ENCODE results near the gene ILK. TPM values are rescaled to one million over a fixed set of nuclear protein-coding genes. Genes with fewer than 3 reads are reported as not detected.

The ILK gene
- total RNA-seq, 1 donor from 2014 or later, result 229 TPM

GRCh38 chr11:6616596-6617250 is 13.1 kb downstream of the ILK start:
- intact Hi-C loops (cut with DNase I), result no loop called here
- no peak for DNase-seq (ENCODE audit: low spot score)

GRCh38 chr11:6617315-6617781 is 13.8 kb downstream of the ILK start:
- DNase-seq (ENCODE audit: low spot score), result peak; percentile 22
- intact Hi-C loops (cut with DNase I), result no loop called here

- intact Hi-C loops (cut with DNase I), result no loop called here
These were observed 14.8 kb downstream of the ILK start for GRCh38 chr11:6618117-6619003.

GRCh38 chr11:6619004-6619745 is 15.6 kb downstream of the ILK start, which contains the start of gene TPP1:
TPP1 (minus strand) TSS chr11:6619422; CDS start chr11:6619400, 22 bp downstream.
- peak; percentile 94 for DNase-seq (ENCODE audit: low spot score)
- intact Hi-C loops (cut with DNase I), result no loop called here

More at GRCh38 chr11:6618117-6619003, 14.8 kb downstream of the ILK start:
- DNase-seq (ENCODE audit: low spot score), result peak; percentile 77

- intact Hi-C loops (cut with DNase I), result no loop called here
- peak; percentile 36 for DNase-seq (ENCODE audit: low spot score)
These were observed 17.1 kb downstream of the ILK start for GRCh38 chr11:6620636-6621035.

GRCh38 chr11:6621711-6622211 is 18.2 kb downstream of the ILK start:
- intact Hi-C loops (cut with DNase I), result no loop called here
- peak; percentile 62 for DNase-seq (ENCODE audit: low spot score)

GRCh38 chr11:6622261-6623171 is 18.9 kb downstream of the ILK start:
- intact Hi-C loops (cut with DNase I), result no loop called here
- DNase-seq (ENCODE audit: low spot score), result peak; percentile 64

- peak; percentile 66 for DNase-seq (ENCODE audit: low spot score)
- intact Hi-C loops (cut with DNase I), result no loop called here
These were observed 20.1 kb downstream of the ILK start for GRCh38 chr11:6623391-6624363.

GRCh38 chr11:6625156-6625831 is 21.7 kb downstream of the ILK start:
- DNase-seq (ENCODE audit: low spot score), result peak; percentile 72
- intact Hi-C loops (cut with DNase I), result no loop called here

GRCh38 chr11:6625832-6626420 is 22.4 kb downstream of the ILK start:
- peak; percentile 70 for DNase-seq (ENCODE audit: low spot score)
- intact Hi-C loops (cut with DNase I), result no loop called here

- intact Hi-C loops (cut with DNase I), result no loop called here
- DNase-seq (ENCODE audit: low spot score), result peak; percentile 73
These were observed 23.6 kb downstream of the ILK start for GRCh38 chr11:6626971-6627761.

GRCh38 chr11:6627762-6628241 is 24.2 kb downstream of the ILK start:
- intact Hi-C loops (cut with DNase I), result no loop called here
- DNase-seq (ENCODE audit: low spot score), result peak; percentile 15

- peak; percentile 27 for DNase-seq (ENCODE audit: low spot score)
- intact Hi-C loops (cut with DNase I), result no loop called here
These were observed 25.0 kb downstream of the ILK start for GRCh38 chr11:6628526-6628925.

- peak; percentile 49 for DNase-seq (ENCODE audit: low spot score)
- intact Hi-C loops (cut with DNase I), result no loop called here
These were observed 26.0 kb downstream of the ILK start for GRCh38 chr11:6629573-6629891.

- intact Hi-C loops (cut with DNase I), result no loop called here
- peak; percentile 61 for DNase-seq (ENCODE audit: low spot score)
These were observed 26.5 kb downstream of the ILK start for GRCh38 chr11:6629892-6630631.

Measured in cardiac septum (tissue), 1 donor.